ENCODE data around the gene SND1. TPM values are rescaled to one million over a fixed set of nuclear protein-coding genes. Genes with fewer than 3 reads are reported as not detected.

SND1 gene
- total and polyA plus RNA-seq, 7 donors = 29.2 to 72.8 (median 48.2) TPM

- no peak for TF ChIP-seq CTCF (IDR thresholded peaks at IDR 0.05)
- WGBS, 3 donors = 89 to 91% (median 90%) methylated on average over 3 of the region's 3 CpGs
- H3K4me1 ChIP-seq = peaks cover 6% of the 10 kb centered on the region
- H3K9me3 ChIP-seq = no peaks in the 10 kb centered on the region
- H3K27me3 ChIP-seq (ENCODE audit: insufficient read depth in 3 of 3, low read length in 2 of 3) = no peaks in the 10 kb centered on the region
- DNase-seq (no peak), ATAC-seq (no peak)
- no peak overlapping the region for H3K4me3 ChIP-seq
- intact Hi-C loops (cut with DNase I) = no loop called here
- H3K36me3 ChIP-seq (ENCODE audit: insufficient read depth in 1 of 2, low read depth in 1 of 2) = no peaks in the 10 kb centered on the region
- H3K27ac ChIP-seq = no peak overlapping the region
These were observed 372.2 kb downstream of the SND1 start for GRCh38 chr7:128024151-128024550.

GRCh38 chr7:128025380-128025779, 373.4 kb downstream of the SND1 start:
- WGBS, 3 donors = 66 to 73% (median 72%) methylated on average over 6 of the region's 6 CpGs

GRCh38 chr7:128025819-128026218, 373.8 kb downstream of the SND1 start:
- Histone ChIP-seq H3K27ac (no peak overlapping the region), H3K36me3 (ENCODE audit: insufficient read depth in 1 of 2, low read depth in 1 of 2) (no peaks in the 10 kb centered on the region), H3K9me3 (no peaks in the 10 kb centered on the region), H3K4me3 (no peak overlapping the region), H3K27me3 (ENCODE audit: insufficient read depth in 3 of 3, low read length in 2 of 3) (peaks cover 0 to 8% (median 0%) of the 10 kb centered on the region in 3 donors), H3K4me1 (peaks cover 6% of the 10 kb centered on the region)
- TF ChIP-seq CTCF (IDR thresholded peaks at IDR 0.05) = no peak
- ATAC-seq (no peak), DNase-seq (no peak)
- 71 to 82% (median 80%) methylated on average over 2 of the region's 2 CpGs for WGBS, 3 donors
- intact Hi-C loops (cut with DNase I) = loop anchor here in 1 of 2 donors (5.0 kb wide), 1 partner anchor 319 kb away; no protein-coding TSS in a partner anchor

More at GRCh38 chr7:128025380-128025779, 373.4 kb downstream of the SND1 start:
- intact Hi-C loops (cut with DNase I) = loop anchor here in 1 of 2 donors (5.0 kb wide), 1 partner anchor 318 kb away; no protein-coding TSS in a partner anchor
- Histone ChIP-seq H3K36me3 (ENCODE audit: insufficient read depth in 1 of 2, low read depth in 1 of 2) (no peaks in the 10 kb centered on the region), H3K27ac (no peak overlapping the region), H3K4me1 (peaks cover 6% of the 10 kb centered on the region), H3K9me3 (no peaks in the 10 kb centered on the region), H3K4me3 (no peak overlapping the region), H3K27me3 (ENCODE audit: insufficient read depth in 3 of 3, low read length in 2 of 3) (peaks cover 0 to 7% (median 0%) of the 10 kb centered on the region in 3 donors)
- no peak for DNase-seq
- peak in 1 of 4 donors; percentile 31 for ATAC-seq
- TF ChIP-seq CTCF (IDR thresholded peaks at IDR 0.05) = no peak

GRCh38 chr7:128026551-128026950, 374.6 kb downstream of the SND1 start:
- TF ChIP-seq CTCF (IDR thresholded peaks at IDR 0.05) = no peak
- Histone ChIP-seq H3K27me3 (ENCODE audit: insufficient read depth in 3 of 3, low read length in 2 of 3) (peaks cover 0 to 8% (median 0%) of the 10 kb centered on the region in 3 donors), H3K27ac (no peak overlapping the region), H3K9me3 (no peaks in the 10 kb centered on the region), H3K4me3 (no peak overlapping the region), H3K36me3 (ENCODE audit: insufficient read depth in 1 of 2, low read depth in 1 of 2) (no peaks in the 10 kb centered on the region), H3K4me1 (peaks cover 6% of the 10 kb centered on the region)
- intact Hi-C loops (cut with DNase I) = loop anchor here in 1 of 2 donors (5.0 kb wide), 1 partner anchor 319 kb away; no protein-coding TSS in a partner anchor
- no peak for DNase-seq
- 54 to 59% (median 57%) methylated on average over 2 of the region's 2 CpGs for WGBS, 3 donors
- no peak for ATAC-seq

GRCh38 chr7:128027485-128027980, 375.5 kb downstream of the SND1 start:
- TF ChIP-seq CTCF (IDR thresholded peaks at IDR 0.05) = no peak
- DNase-seq (no peak), ATAC-seq (no peak)
- WGBS, 3 donors = 69 to 73% (median 72%) methylated on average over 4 of the region's 4 CpGs
- peaks cover 6% of the 10 kb centered on the region for H3K4me1 ChIP-seq
- no peaks in the 10 kb centered on the region for H3K36me3 ChIP-seq (ENCODE audit: insufficient read depth in 1 of 2, low read depth in 1 of 2)
- H3K9me3 ChIP-seq = no peaks in the 10 kb centered on the region
- no peak overlapping the region for H3K4me3 ChIP-seq
- H3K27ac ChIP-seq = no peak overlapping the region
- H3K27me3 ChIP-seq (ENCODE audit: insufficient read depth in 3 of 3, low read length in 2 of 3) = peaks cover 0 to 8% (median 0%) of the 10 kb centered on the region in 3 donors
- intact Hi-C loops (cut with DNase I) = loop anchor here in 1 of 2 donors (5.0 kb wide), 1 partner anchor 320 kb away; no protein-coding TSS in a partner anchor
